ENCODE measurements around the gene SEC14L1. TPM values are rescaled to one million over a fixed set of nuclear protein-coding genes. Genes with fewer than 3 reads are reported as not detected.

SEC14L1 gene
- total RNA-seq, 4 donors from 2014 or later = 51.1 to 113 (median 81.7) TPM

DNA sequence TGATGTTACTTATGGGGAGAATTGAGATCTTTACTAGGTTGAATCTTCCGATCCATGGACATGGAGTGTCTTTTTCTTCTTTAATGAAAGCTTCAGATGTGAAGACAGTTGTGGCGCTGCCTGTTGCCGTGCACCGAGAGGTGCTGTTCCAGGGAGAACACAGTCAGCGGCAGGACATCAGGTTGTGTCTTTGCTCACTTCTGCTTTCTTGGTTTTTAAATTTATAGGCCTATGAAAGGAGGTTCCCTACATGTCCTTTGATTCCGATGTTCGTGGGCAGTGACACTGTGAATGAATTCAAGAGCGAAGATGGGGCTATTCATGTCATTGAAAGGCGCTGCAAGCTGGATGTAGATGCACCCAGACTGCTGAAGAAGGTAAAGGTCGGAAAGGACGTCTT, 49.8 kb downstream of the SEC14L1 start:
- Histone ChIP-seq H3K36me3 (peaks cover 0 to 51% (median 8%) of the 10 kb centered on the region in 3 donors), H3K27me3 (no peaks in the 10 kb centered on the region), H3K4me3 (no peak overlapping the region), H3K4me1 (peaks cover 0 to 21% (median 2%) of the 10 kb centered on the region in 4 donors), H3K9me3 (no peaks in the 10 kb centered on the region), H3K27ac (no peak overlapping the region)
- TF ChIP-seq EP300 (IDR thresholded peaks at IDR 0.05) (no peak), POLR2A (IDR thresholded peaks at IDR 0.05) (no peak)
- TF ChIP-seq, protein P1, sequence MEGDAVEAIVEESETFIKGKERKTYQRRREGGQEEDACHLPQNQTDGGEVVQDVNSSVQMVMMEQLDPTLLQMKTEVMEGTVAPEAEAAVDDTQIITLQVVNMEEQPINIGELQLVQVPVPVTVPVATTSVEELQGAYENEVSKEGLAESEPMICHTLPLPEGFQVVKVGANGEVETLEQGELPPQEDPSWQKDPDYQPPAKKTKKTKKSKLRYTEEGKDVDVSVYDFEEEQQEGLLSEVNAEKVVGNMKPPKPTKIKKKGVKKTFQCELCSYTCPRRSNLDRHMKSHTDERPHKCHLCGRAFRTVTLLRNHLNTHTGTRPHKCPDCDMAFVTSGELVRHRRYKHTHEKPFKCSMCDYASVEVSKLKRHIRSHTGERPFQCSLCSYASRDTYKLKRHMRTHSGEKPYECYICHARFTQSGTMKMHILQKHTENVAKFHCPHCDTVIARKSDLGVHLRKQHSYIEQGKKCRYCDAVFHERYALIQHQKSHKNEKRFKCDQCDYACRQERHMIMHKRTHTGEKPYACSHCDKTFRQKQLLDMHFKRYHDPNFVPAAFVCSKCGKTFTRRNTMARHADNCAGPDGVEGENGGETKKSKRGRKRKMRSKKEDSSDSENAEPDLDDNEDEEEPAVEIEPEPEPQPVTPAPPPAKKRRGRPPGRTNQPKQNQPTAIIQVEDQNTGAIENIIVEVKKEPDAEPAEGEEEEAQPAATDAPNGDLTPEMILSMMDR (IDR thresholded peaks at IDR 0.05) = no peak
- 87 to 89% methylated on average over 11 of the region's 11 CpGs for WGBS, 2 donors
- no peak for DNase-seq (ENCODE audit: low spot score in 2 of 2)

DNA sequence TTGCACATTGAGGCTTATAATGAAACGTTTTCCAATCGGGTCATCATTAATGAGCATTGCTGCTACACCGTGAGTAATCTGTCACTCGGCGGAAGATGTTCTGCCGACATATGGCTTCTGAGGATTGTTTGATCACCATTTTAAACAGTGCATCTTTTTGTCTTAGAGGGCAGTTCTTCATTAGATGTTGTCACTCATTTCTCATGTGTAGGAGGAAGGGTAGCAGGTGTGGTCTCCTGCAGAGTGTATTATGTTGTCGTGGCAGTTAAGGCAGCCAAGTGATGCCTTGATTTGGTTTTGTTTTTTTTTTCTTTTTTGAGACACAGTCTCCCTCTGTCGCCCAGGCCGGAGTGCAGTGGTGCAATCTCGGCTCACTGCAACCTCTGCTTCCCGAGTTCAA, 50.5 kb downstream of the SEC14L1 start:
- DNase-seq (ENCODE audit: low spot score in 2 of 2) = no peak
- H3K36me3 ChIP-seq = peaks cover 0 to 58% (median 8%) of the 10 kb centered on the region in 3 donors
- whole genome bisulfite sequencing, 2 donors = 86 to 88% methylated on average over 11 of the region's 11 CpGs

DNA sequence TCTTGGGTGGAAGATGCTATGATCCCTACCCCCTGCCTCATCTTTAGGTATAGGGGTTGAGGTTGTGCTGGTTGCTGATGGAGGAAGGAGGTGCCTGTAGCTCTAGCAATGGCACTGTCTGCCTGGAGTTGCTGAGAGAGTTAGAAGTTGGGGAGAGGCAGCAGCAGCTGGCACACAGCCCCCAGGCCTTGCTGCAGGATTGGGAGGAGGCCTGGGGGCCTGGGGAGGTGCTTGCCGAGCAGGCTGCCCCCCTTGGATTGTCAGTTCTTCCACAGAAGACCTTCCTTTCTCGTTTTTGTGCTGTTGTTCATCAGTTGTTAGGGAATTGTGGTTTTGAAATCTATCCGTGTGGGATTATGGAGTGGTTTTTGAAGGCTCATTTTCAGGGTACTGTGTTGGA, 52.9 kb downstream of the SEC14L1 start:
- DNase-seq (ENCODE audit: low spot score in 2 of 2) = no peak

More for the DNA sequence above, 50.5 kb downstream of the SEC14L1 start:
- no peak overlapping the region for H3K4me3 ChIP-seq
- H3K27ac ChIP-seq = no peak overlapping the region
- H3K4me1 ChIP-seq = peaks cover 0 to 14% (median under 1%) of the 10 kb centered on the region in 4 donors
- no peaks in the 10 kb centered on the region for H3K9me3 ChIP-seq
- TF ChIP-seq EP300 (IDR thresholded peaks at IDR 0.05) (no peak), POLR2A (IDR thresholded peaks at IDR 0.05) (no peak)
- TF ChIP-seq, protein P1 (IDR thresholded peaks at IDR 0.05) = no peak
- no peaks in the 10 kb centered on the region for H3K27me3 ChIP-seq

DNA sequence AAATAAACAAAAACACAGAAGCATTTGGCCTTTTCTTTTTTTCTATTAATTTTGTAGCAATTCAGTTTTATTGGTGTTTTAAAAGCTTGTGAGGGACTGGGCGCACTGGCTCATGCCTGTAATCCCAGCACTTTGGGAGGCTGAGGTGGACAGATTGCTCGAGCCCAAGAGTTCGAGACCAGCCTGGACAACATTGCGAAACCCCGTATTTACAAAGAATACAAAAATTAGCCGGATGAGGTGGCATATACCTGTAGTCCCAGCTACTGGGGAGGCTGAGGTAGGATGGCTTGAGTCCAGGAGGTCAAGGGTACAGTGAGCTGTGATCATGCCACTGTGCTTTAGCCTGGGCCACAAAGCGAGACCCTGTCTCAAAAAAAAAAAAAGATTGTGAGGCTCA, 53.4 kb downstream of the SEC14L1 start:
- no peaks in the 10 kb centered on the region for H3K27me3 ChIP-seq
- DNase-seq (ENCODE audit: low spot score in 2 of 2) = no peak
- TF ChIP-seq POLR2A (IDR thresholded peaks at IDR 0.05) (no peak), EP300 (IDR thresholded peaks at IDR 0.05) (no peak)
- TF ChIP-seq, protein P1 (IDR thresholded peaks at IDR 0.05) = no peak
- H3K4me3 ChIP-seq = no peak overlapping the region
- H3K9me3 ChIP-seq = no peaks in the 10 kb centered on the region
- 95 to 96% methylated on average over 7 of the region's 7 CpGs for WGBS, 2 donors
- no peak overlapping the region for H3K27ac ChIP-seq
- H3K4me1 ChIP-seq = no peaks in the 10 kb centered on the region
- H3K36me3 ChIP-seq = peaks cover 0 to 88% (median 8%) of the 10 kb centered on the region in 3 donors

More for the DNA sequence above, 52.9 kb downstream of the SEC14L1 start:
- no peak overlapping the region for H3K27ac ChIP-seq
- no peaks in the 10 kb centered on the region for H3K27me3 ChIP-seq
- WGBS, 2 donors = 62 to 65% methylated on average over 3 of the region's 3 CpGs
- H3K36me3 ChIP-seq = peaks cover 0 to 82% (median 8%) of the 10 kb centered on the region in 3 donors
- no peaks in the 10 kb centered on the region for H3K9me3 ChIP-seq
- TF ChIP-seq, protein P1 (IDR thresholded peaks at IDR 0.05) = no peak
- no peak for TF ChIP-seq EP300 (IDR thresholded peaks at IDR 0.05)
- no peak for TF ChIP-seq POLR2A (IDR thresholded peaks at IDR 0.05)
- no peaks in the 10 kb centered on the region for H3K4me1 ChIP-seq
- no peak overlapping the region for H3K4me3 ChIP-seq

DNA sequence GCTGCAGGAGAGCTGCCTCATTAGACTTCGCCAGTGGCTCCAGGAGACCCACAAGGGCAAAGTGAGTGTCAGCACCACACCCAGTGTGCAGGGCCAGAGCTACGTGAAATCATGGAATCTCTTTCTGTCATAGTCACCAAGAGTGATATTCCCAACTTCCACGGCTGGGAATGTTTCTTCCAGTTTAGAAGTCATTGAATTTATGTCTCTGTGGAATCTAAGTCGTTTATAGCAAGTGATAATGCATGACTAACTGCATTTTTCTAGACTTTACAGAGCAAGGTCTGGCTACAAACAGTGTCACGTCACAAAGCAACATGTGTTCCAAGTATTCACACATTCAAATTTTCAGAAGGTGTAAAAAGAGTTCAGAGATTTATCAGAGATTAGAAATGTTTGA, 55.5 kb downstream of the SEC14L1 start:
- Histone ChIP-seq H3K9me3 (no peaks in the 10 kb centered on the region), H3K36me3 (peaks cover 0 to 100% (median 8%) of the 10 kb centered on the region in 3 donors), H3K4me3 (no peak overlapping the region), H3K4me1 (no peaks in the 10 kb centered on the region), H3K27ac (no peak overlapping the region), H3K27me3 (no peaks in the 10 kb centered on the region)
- TF ChIP-seq EP300 (IDR thresholded peaks at IDR 0.05) (no peak), POLR2A (IDR thresholded peaks at IDR 0.05) (no peak)
- TF ChIP-seq, protein P1 (IDR thresholded peaks at IDR 0.05) = no peak
- 79 to 85% methylated on average over 5 of the region's 5 CpGs for WGBS, 2 donors
- no peak for DNase-seq (ENCODE audit: low spot score in 2 of 2)
